Measurements from ENCODE around the gene SCAF11.
"Not testable (repeated sequence)": the region's sequence is repeated elsewhere in the genome, so short reads cannot be mapped to it uniquely, and the experiment has no call there.

The SCAF11 gene

GRCh38 chr12:46005151-46005797 is 14.9 kb upstream of the SCAF11 start:
- Histone ChIP-seq H3K4ac (ENCODE audit: low read depth, low read length) (no peak overlapping the region), H3K18ac (ENCODE audit: low read length) (no peak overlapping the region), H4K91ac (ENCODE audit: low read depth, low read length) (no peak overlapping the region), H3K36me3 (ENCODE audit: control insufficient read depth in 1 of 2, insufficient read depth in 2 of 2, low read length in 2 of 2) (no peaks in the 10 kb centered on the region), H2BK5ac (ENCODE audit: low read depth, low read length, poor library complexity) (no peak overlapping the region), H3K4me3 (ENCODE audit: low read depth, low read length) (no peak overlapping the region), H2AK5ac (ENCODE audit: low read length) (no peak overlapping the region), H3K79me1 (ENCODE audit: low read length) (no peaks in the 10 kb centered on the region), H4K8ac (ENCODE audit: low read depth, low read length) (no peak overlapping the region), H2BK120ac (ENCODE audit: insufficient read depth, low read length, poor library complexity) (no peak overlapping the region), H3K9ac (ENCODE audit: low read length) (no peak overlapping the region), H3K4me2 (ENCODE audit: low read length) (no peak overlapping the region), H3K79me2 (ENCODE audit: control insufficient read depth, insufficient read depth, low read length, poor library complexity) (no peaks in the 10 kb centered on the region), H3K14ac (ENCODE audit: low read length) (no peak overlapping the region), H3K27me3 (ENCODE audit: insufficient read depth, low read length) (no peaks in the 10 kb centered on the region), H3K4me1 (ENCODE audit: control insufficient read depth in 1 of 2, insufficient read depth in 2 of 2, low read length in 2 of 2) (no peaks in the 10 kb centered on the region), H2AFZ (ENCODE audit: insufficient read depth, low read length, poor library complexity) (no peak overlapping the region), H3K27ac (ENCODE audit: low read depth, low read length) (no peak overlapping the region), H4K12ac (ENCODE audit: low read depth, low read length) (no peak overlapping the region), H3K23ac (ENCODE audit: low read length) (no peak overlapping the region), H3K9me3 (ENCODE audit: insufficient read depth, low read depth, low read length) (peaks cover 2% of the 10 kb centered on the region), H2BK12ac (ENCODE audit: low read length) (no peak overlapping the region)
- DNase-seq, result peak in 1 of 2 donors; percentile 5
- WGBS (ENCODE audit: extremely low coverage, insufficient coverage, insufficient read length), result no CpG with 5 or more reads among the region's 2 CpGs

- H3K9me3 ChIP-seq (ENCODE audit: insufficient read depth, low read depth, low read length), result peaks cover 4% of the 10 kb centered on the region
- H3K27me3 ChIP-seq (ENCODE audit: insufficient read depth, low read length), result no peaks in the 10 kb centered on the region
- no peaks in the 10 kb centered on the region for H3K4me1 ChIP-seq (ENCODE audit: control insufficient read depth in 1 of 2, insufficient read depth in 2 of 2, low read length in 2 of 2)
- no peak overlapping the region for H3K14ac ChIP-seq (ENCODE audit: low read length)
- no peak overlapping the region for H3K4ac ChIP-seq (ENCODE audit: low read depth, low read length)
- H3K9ac ChIP-seq (ENCODE audit: low read length), result no peak overlapping the region
- no peak overlapping the region for H3K27ac ChIP-seq (ENCODE audit: low read depth, low read length)
- H2BK5ac ChIP-seq (ENCODE audit: low read depth, low read length, poor library complexity), result no peak overlapping the region
- DNase-seq, result no peak
- no peak overlapping the region for H2BK12ac ChIP-seq (ENCODE audit: low read length)
- no peak overlapping the region for H4K8ac ChIP-seq (ENCODE audit: low read depth, low read length)
- no peak overlapping the region for H2AFZ ChIP-seq (ENCODE audit: insufficient read depth, low read length, poor library complexity)
- no peak overlapping the region for H3K4me2 ChIP-seq (ENCODE audit: low read length)
- H3K79me1 ChIP-seq (ENCODE audit: low read length), result no peaks in the 10 kb centered on the region
- H2AK5ac ChIP-seq (ENCODE audit: low read length), result no peak overlapping the region
- no CpG with 5 or more reads among the region's 4 CpGs for WGBS (ENCODE audit: extremely low coverage, insufficient coverage, insufficient read length)
- no peak overlapping the region for H4K91ac ChIP-seq (ENCODE audit: low read depth, low read length)
- H3K4me3 ChIP-seq (ENCODE audit: low read depth, low read length), result no peak overlapping the region
- no peaks in the 10 kb centered on the region for H3K79me2 ChIP-seq (ENCODE audit: control insufficient read depth, insufficient read depth, low read length, poor library complexity)
- no peak overlapping the region for H3K18ac ChIP-seq (ENCODE audit: low read length)
- no peak overlapping the region for H2BK120ac ChIP-seq (ENCODE audit: insufficient read depth, low read length, poor library complexity)
- no peak overlapping the region for H4K12ac ChIP-seq (ENCODE audit: low read depth, low read length)
- no peak overlapping the region for H3K23ac ChIP-seq (ENCODE audit: low read length)
- peaks cover 0 to under 1% of the 10 kb centered on the region in 2 experiments for H3K36me3 ChIP-seq (ENCODE audit: control insufficient read depth in 1 of 2, insufficient read depth in 2 of 2, low read length in 2 of 2)
Measured at GRCh38 chr12:46004715-46005114, 14.3 kb upstream of the SCAF11 start.

- not testable (repeated sequence) for H2AFZ ChIP-seq (ENCODE audit: insufficient read depth, low read length, poor library complexity); H3K4me1 ChIP-seq (ENCODE audit: control insufficient read depth in 1 of 2, insufficient read depth in 2 of 2, low read length in 2 of 2); H3K79me1 ChIP-seq (ENCODE audit: low read length); H3K27ac ChIP-seq (ENCODE audit: low read depth, low read length); H2BK5ac ChIP-seq (ENCODE audit: low read depth, low read length, poor library complexity); H4K12ac ChIP-seq (ENCODE audit: low read depth, low read length); H3K79me2 ChIP-seq (ENCODE audit: control insufficient read depth, insufficient read depth, low read length, poor library complexity); H3K36me3 ChIP-seq (ENCODE audit: control insufficient read depth in 1 of 2, insufficient read depth in 2 of 2, low read length in 2 of 2); H4K91ac ChIP-seq (ENCODE audit: low read depth, low read length); H3K9ac ChIP-seq (ENCODE audit: low read length); H3K4me3 ChIP-seq (ENCODE audit: low read depth, low read length); H2BK120ac ChIP-seq (ENCODE audit: insufficient read depth, low read length, poor library complexity); H3K27me3 ChIP-seq (ENCODE audit: insufficient read depth, low read length); H2BK12ac ChIP-seq (ENCODE audit: low read length); H3K18ac ChIP-seq (ENCODE audit: low read length); H2AK5ac ChIP-seq (ENCODE audit: low read length); H3K9me3 ChIP-seq (ENCODE audit: insufficient read depth, low read depth, low read length); H3K4ac ChIP-seq (ENCODE audit: low read depth, low read length); H3K23ac ChIP-seq (ENCODE audit: low read length); H3K4me2 ChIP-seq (ENCODE audit: low read length); H3K14ac ChIP-seq (ENCODE audit: low read length); H4K8ac ChIP-seq (ENCODE audit: low read depth, low read length); DNase-seq
- WGBS (ENCODE audit: extremely low coverage, insufficient coverage, insufficient read length), result no CpG with 5 or more reads among the region's 30 CpGs
Measured at GRCh38 chr12:46000076-46000475, 9.7 kb upstream of the SCAF11 start.

- Histone ChIP-seq H3K18ac (ENCODE audit: low read length) (no peak overlapping the region), H2AK5ac (ENCODE audit: low read length) (no peak overlapping the region), H2AFZ (ENCODE audit: insufficient read depth, low read length, poor library complexity) (no peak overlapping the region), H3K79me2 (ENCODE audit: control insufficient read depth, insufficient read depth, low read length, poor library complexity) (peaks cover 8% of the 10 kb centered on the region), H3K4me1 (ENCODE audit: control insufficient read depth in 1 of 2, insufficient read depth in 2 of 2, low read length in 2 of 2) (peaks cover 6% of the 10 kb centered on the region in 2 experiments), H3K4me3 (ENCODE audit: low read depth, low read length) (no peak overlapping the region), H3K4ac (ENCODE audit: low read depth, low read length) (no peak overlapping the region), H3K9ac (ENCODE audit: low read length) (no peak overlapping the region), H3K36me3 (ENCODE audit: control insufficient read depth in 1 of 2, insufficient read depth in 2 of 2, low read length in 2 of 2) (peaks cover 0 to 1% of the 10 kb centered on the region in 2 experiments), H3K23ac (ENCODE audit: low read length) (no peak overlapping the region), H2BK120ac (ENCODE audit: insufficient read depth, low read length, poor library complexity) (no peak overlapping the region), H2BK5ac (ENCODE audit: low read depth, low read length, poor library complexity) (no peak overlapping the region), H4K8ac (ENCODE audit: low read depth, low read length) (no peak overlapping the region), H3K4me2 (ENCODE audit: low read length) (no peak overlapping the region), H3K27ac (ENCODE audit: low read depth, low read length) (no peak overlapping the region), H3K79me1 (ENCODE audit: low read length) (peaks cover 17% of the 10 kb centered on the region), H3K14ac (ENCODE audit: low read length) (no peak overlapping the region), H4K91ac (ENCODE audit: low read depth, low read length) (no peak overlapping the region), H3K27me3 (ENCODE audit: insufficient read depth, low read length) (no peaks in the 10 kb centered on the region), H4K12ac (ENCODE audit: low read depth, low read length) (no peak overlapping the region), H3K9me3 (ENCODE audit: insufficient read depth, low read depth, low read length) (peaks cover 4% of the 10 kb centered on the region), H2BK12ac (ENCODE audit: low read length) (no peak overlapping the region)
- WGBS (ENCODE audit: extremely low coverage, insufficient coverage, insufficient read length), result no CpG with 5 or more reads among the region's 2 CpGs
- DNase-seq, result no peak
Measured at GRCh38 chr12:45994736-45995135, 4.4 kb upstream of the SCAF11 start.

Measured in trophoblast cell (in vitro differentiated cells and primary cell).